ENCODE measurements around the gene MYLK2. TPM values are rescaled to one million over a fixed set of nuclear protein-coding genes. Genes with fewer than 3 reads are reported as not detected.
"Not testable (repeated sequence)": the region's sequence is repeated elsewhere in the genome, so short reads cannot be mapped to it uniquely, and the experiment has no call there.

The MYLK2 gene
- total and polyA plus RNA-seq, 9 donors = 0.08 to 0.35 (median 0.20) TPM; not detected in 6

GRCh38 chr20:31811198-31811597, 8.0 kb upstream of the MYLK2 start:
- no peaks in the 10 kb centered on the region for H3K9me3 ChIP-seq
- TF ChIP-seq POLR2A (IDR thresholded peaks at IDR 0.05) (no peak), CTCF (IDR thresholded peaks at IDR 0.05) (no peak), EP300 (IDR thresholded peaks at IDR 0.05) (no peak)
- peaks cover 6% of the 10 kb centered on the region for H3K4me1 ChIP-seq (ENCODE audit: insufficient read depth)
- H3K36me3 ChIP-seq = no peaks in the 10 kb centered on the region
- H3K27me3 ChIP-seq = no peaks in the 10 kb centered on the region
- 81 to 89% (median 88%) methylated on average over 4 of the region's 4 CpGs for WGBS, 3 donors
- DNase-seq = no peak
- H3K27ac ChIP-seq = no peak overlapping the region
- no peak overlapping the region for H3K4me3 ChIP-seq
- intact Hi-C loops (cut with DNase I) = no loop called here

- Histone ChIP-seq H3K36me3 (no peaks in the 10 kb centered on the region), H3K9me3 (no peaks in the 10 kb centered on the region), H3K4me3 (no peak overlapping the region), H3K27ac (no peak overlapping the region), H3K27me3 (no peaks in the 10 kb centered on the region), H3K4me1 (ENCODE audit: insufficient read depth) (peaks cover 6% of the 10 kb centered on the region)
- no peak for DNase-seq
- intact Hi-C loops (cut with DNase I) = no loop called here
- WGBS, 3 donors = 32 to 42% (median 38%) methylated on average over 15 of the region's 15 CpGs
- TF ChIP-seq EP300 (IDR thresholded peaks at IDR 0.05) (no peak), POLR2A (IDR thresholded peaks at IDR 0.05) (no peak), CTCF (IDR thresholded peaks at IDR 0.05) (no peak)
Measured at GRCh38 chr20:31811796-31812728, 7.1 kb upstream of the MYLK2 start.

DNA sequence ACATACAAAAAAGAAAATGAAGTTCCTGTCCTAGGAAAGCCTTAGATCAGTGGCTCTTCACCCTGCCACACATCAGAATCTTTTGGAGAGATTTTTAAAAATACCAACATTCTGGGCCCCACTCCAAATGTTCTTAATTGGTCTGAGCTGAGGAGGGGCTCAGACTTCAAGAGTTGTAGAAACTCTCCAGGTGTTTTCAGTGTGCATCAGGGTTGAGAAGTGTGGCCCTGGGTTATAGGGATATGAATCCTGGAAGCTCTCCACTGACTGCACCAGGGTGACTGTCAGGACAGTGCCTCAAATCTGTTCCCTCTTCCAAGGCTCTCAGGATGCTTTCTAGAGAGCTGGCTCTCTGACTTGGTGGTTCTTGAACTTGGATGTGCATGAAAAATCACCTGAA, 5.5 kb upstream of the MYLK2 start:
- Histone ChIP-seq H3K4me1 (ENCODE audit: insufficient read depth) (peaks cover 6% of the 10 kb centered on the region), H3K36me3 (no peaks in the 10 kb centered on the region), H3K4me3 (no peak overlapping the region), H3K27ac (no peak overlapping the region), H3K27me3 (no peaks in the 10 kb centered on the region), H3K9me3 (no peaks in the 10 kb centered on the region)
- TF ChIP-seq POLR2A (IDR thresholded peaks at IDR 0.05) (no peak), CTCF (IDR thresholded peaks at IDR 0.05) (no peak), EP300 (IDR thresholded peaks at IDR 0.05) (no peak)
- no peak for DNase-seq
- intact Hi-C loops (cut with DNase I) = no loop called here

- H3K27me3 ChIP-seq; H3K4me3 ChIP-seq; H3K36me3 ChIP-seq; H3K9me3 ChIP-seq; H3K27ac ChIP-seq; DNase-seq; intact Hi-C loops (cut with DNase I); H3K4me1 ChIP-seq (ENCODE audit: insufficient read depth): not testable (repeated sequence)
- 81 to 86% (median 83%) methylated on average over 7 of the region's 7 CpGs for whole genome bisulfite sequencing, 3 donors
Measured at GRCh38 chr20:31814142-31814541, 5.0 kb upstream of the MYLK2 start.
